Right ventricle myocardium inferior (tissue), 1 donor: ENCODE data around the gene IL17RC. TPM values are rescaled to one million over a fixed set of nuclear protein-coding genes. Genes with fewer than 3 reads are reported as not detected.
"Not testable (repeated sequence)": the region's sequence is repeated elsewhere in the genome, so short reads cannot be mapped to it uniquely, and the experiment has no call there.

Source experiments
- ATAC-seq: fragments of 200-7000 bp; cut with Tn5 transposase; one replicate; pipeline ENCODE4 v1.9.1; 2020; ENCODE audit warnings: mild to moderate bottlenecking, moderate library complexity
- DNase-seq: peaks from one replicate; pipeline ENCODE4 v3.0.0; 2021; ENCODE audit errors: missing footprints
- intact Hi-C: fragments of 100-400 bp; cut with DNase I; formaldehyde crosslinking; loops from one replicate; pipeline ENCODE4 v1.11.0; 2022
- total RNA-seq: library from RNA; stranded (reverse); fragmentation: NEBNext Ultra II Directional; extraction: Animal tissue kit (Norgen Biotek cat#: 25700); gene quantifications from one replicate; pipeline ENCODE4 v1.2.1, GENCODE V29; 2021
- donor health status: DM: no; HTN: yes; CAD: no; lungs with severe emphysema.

Gene IL17RC
- total RNA-seq, 1 donor from 2014 or later: 33.7 TPM

- no peak for ATAC-seq
- no peak for DNase-seq
- intact Hi-C loops: no loop called here
Observed at GRCh38 chr3:9935966-9936510, 19.1 kb downstream of the IL17RC start.

DNA sequence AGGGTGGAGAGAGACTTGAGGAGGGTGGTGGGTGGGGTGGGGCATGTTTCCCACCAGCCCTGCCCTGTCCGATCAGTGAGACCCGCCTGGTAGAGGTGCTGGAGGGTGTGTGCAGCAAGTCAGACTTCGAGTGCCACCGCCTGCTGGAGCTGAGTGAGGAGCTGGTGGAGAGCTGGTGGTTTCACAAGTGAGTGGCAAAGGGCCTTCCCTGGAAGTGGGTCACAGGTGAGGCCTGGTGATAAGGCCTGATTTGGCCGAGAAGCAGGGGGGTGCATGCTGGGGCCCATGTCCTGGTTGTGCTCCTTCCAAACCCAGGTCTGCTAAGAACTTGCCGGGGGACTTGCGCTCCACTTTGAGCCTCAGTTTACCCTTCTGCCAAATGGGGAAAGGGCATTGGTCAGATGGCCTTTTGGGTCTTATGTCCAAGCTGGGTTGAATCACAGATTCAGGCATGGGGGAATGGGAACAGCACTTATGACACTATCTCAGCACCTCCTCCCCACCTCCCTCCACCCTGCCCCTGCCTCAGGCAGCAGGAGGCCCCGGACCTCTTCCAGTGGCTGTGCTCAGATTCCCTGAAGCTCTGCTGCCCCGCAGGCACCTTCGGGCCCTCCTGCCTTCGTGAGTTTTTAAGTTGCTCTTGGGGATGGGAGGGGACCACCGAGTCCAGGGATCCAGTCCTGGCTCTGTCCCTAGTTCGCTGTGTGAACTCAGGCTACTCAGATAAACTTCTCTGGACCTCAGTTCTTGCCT is 20.8 kb downstream of the IL17RC start:
- DNase-seq (no peak), ATAC-seq (no peak)
- intact Hi-C loops: no loop called here

- DNase-seq: no peak
- ATAC-seq: no peak
- intact Hi-C loops: no loop called here
Observed at GRCh38 chr3:9938966-9939365, 22.1 kb downstream of the IL17RC start.

DNA sequence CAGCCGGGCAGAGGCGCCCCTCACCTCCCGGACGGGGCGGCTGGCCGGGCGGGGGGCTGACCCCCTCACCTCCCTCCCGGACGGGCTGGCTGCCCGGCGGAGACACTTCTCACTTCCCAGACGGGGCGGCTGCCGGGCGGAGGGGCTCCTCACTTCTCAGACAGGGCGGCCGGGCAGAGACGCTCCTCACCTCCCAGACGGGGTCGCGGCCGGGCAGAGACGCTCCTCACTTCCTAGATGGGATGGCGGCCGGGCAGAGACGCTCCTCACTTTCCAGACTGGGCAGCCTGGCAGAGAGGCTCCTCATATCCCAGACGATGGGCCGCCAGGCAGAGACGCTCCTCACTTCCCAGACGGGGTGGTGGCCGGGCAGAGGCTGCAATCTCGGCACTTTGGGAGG is 23.0 kb downstream of the IL17RC start:
- DNase-seq, intact Hi-C loops, ATAC-seq: not testable (repeated sequence)

DNA sequence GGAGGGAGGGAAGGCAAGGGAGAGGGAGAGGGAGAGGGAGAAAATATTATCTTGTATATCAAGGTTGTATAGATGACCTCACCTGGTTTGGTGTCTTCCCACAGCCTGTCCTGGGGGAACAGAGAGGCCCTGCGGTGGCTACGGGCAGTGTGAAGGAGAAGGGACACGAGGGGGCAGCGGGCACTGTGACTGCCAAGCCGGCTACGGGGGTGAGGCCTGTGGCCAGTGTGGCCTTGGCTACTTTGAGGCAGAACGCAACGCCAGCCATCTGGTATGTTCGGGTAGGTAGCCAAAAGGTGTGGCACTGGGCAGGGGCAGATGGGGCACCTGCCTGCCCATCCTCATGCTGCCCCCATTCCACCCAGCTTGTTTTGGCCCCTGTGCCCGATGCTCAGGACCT is 23.8 kb downstream of the IL17RC start:
- no peak for DNase-seq
- no peak for ATAC-seq
- intact Hi-C loops: no loop called here

GRCh38 chr3:9942164-9942563 is 25.3 kb downstream of the IL17RC start:
- no peak for DNase-seq
- ATAC-seq: no peak
- intact Hi-C loops: no loop called here

DNA sequence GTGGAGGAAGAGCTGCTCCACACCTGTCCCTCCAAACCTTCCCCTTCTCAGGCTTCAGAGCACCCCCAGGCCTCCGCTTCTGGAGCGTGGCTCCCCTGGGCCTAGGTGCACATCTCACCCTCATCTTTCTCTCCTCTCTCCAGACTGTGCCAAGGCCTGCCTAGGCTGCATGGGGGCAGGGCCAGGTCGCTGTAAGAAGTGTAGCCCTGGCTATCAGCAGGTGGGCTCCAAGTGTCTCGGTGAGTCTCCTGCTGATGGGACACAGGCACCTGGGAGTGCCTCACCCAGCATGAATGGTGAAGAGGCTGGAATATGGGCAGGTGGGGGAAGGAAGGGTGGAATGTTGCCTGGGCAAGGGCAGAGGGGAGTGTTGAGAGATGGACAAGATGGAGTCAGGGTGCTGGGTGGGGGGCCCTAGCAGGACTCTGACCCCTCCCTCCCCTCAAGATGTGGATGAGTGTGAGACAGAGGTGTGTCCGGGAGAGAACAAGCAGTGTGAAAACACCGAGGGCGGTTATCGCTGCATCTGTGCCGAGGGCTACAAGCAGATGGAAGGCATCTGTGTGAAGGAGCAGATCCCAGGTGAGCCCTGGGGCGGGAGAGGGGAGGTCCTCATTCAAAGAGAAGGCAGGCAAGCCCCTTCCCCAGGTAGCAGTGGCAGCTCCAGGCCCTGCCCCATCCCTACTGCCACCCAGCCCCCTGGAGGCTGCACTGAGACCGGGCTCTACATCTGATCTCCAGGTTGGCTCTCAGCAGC is 26.2 kb downstream of the IL17RC start:
- DNase-seq: no peak
- intact Hi-C loops: no loop called here
- ATAC-seq: no peak

DNA sequence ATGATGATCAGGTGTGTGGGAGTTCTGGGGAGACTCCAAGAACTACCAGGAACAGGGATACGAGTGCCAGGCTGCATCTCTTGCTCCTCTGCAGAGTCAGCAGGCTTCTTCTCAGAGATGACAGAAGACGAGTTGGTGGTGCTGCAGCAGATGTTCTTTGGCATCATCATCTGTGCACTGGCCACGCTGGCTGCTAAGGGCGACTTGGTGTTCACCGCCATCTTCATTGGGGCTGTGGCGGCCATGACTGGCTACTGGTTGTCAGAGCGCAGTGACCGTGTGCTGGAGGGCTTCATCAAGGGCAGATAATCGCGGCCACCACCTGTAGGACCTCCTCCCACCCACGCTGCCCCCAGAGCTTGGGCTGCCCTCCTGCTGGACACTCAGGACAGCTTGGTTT is 27.4 kb downstream of the IL17RC start:
- intact Hi-C loops: no loop called here
- no peak for ATAC-seq
- no peak for DNase-seq

- DNase-seq (no peak), ATAC-seq (no peak)
- intact Hi-C loops: no loop called here
Observed at GRCh38 chr3:9945358-9945757, 28.5 kb downstream of the IL17RC start.

DNA sequence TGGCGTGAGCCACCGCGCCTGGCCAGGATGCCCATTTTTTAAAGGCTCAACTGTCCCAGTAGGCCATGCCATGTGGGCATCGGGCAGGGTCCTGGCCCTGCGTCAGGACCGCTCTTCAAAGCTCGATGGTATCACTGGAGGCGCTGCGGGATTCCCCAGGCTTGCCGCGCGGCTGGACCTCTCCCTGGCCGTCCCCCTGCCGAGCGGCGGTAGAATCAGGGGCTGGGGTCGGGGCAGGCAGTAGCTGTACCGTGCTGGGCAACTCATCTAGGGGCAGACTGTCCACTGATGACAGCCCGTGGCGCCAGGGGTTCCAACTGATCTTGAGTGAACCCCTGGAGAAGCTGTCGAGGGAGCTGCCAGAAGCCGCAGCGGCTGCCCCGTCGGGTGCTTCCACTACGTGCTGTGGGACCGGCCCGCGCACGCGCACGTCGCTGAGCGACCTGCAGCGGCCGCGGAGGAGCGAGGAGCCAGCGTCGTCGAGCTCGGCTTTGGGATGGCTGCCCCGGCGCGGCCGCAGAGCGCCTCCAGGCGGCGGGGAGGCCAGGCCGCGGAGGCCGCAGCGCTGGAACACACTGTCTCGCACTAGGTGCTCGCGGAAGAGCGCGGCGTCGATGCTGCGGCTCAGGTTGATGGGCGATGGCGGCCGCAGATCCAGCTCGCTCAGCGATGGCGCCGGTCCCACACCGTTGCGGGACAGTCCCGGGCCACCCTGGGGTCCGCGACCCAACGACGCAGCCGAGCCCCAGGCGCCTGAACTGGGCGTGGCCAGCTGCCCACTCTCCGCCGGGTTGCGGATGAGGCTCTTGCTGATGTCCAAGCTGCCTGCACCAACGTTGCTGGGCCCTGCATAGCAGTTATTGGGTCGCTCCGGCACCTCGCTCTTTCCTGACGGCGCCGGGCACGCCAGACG is 29.5 kb downstream of the IL17RC start:
- ATAC-seq: peak; percentile 91
- intact Hi-C loops: no loop called here
- DNase-seq: peak; percentile 96

DNA sequence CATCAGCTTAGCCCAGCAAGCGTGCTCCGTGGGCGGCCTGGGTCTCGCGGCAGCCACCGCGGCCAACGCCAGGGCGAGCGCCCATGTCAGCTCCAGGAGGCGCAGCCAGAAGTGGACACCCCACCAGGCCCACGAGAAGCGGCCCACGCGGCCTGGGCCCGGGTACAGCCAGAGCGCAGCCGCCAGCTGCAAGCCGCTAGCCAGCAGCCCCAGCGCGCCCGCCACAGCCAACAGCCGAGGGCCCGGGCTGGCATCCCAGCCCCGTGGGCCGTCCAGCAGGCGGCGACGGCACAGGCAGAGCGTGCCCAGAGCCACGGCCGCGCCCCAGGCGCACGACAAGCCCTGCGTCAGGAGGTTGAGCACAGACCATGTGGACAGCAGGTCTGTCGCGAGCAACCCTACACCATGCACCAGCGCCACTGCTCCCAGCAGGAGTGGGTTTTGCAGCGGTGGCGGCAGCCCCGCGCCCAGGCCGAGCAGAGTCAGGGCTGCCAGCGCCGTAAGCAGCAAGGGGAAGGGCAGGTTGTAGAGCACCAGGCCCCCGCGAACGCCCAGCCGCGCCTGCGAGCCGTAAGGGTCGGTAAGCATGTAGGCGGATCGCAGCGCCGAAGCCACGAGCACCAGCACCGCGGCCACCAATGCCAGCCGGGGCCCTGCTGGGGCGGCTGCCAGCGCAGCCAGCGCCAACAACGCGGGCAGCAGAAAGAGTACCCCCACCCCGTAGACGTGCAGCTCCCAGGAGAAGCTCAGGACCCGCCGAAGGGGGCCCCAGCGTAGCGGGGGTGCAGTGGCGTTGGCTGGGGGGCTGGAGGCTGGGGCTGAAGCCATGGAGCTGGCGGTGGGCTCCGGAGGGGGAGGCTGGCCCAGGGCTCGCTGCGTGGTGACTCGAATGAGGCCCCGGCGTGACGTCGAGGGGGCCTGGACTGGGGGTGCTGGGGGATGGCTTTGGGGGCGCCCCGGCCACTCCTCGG is 30.4 kb downstream of the IL17RC start:
- intact Hi-C loops: no loop called here
- ATAC-seq: peak; percentile 87
- DNase-seq: peak; percentile 84

DNA sequence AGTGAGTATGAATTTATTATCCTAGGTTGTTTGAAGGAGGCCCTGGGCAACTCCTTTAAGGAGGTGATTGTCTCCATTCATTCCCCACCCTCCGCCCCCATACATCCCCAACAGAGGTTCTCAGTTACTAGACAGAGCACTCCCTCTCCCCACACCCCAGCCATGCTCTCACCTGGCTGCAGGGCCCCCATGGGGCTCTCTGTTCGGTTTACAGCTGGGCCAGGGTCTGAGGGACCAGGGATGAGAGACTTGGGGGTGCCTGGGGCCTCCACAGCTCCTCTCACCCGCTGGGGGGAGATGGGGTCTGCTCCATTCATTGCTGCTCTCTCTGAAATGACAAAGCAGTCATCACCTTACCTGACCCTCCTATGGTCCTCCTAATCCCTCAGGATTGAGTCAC is 31.7 kb downstream of the IL17RC start:
- DNase-seq: no peak
- intact Hi-C loops: no loop called here
- ATAC-seq: no peak

GRCh38 chr3:9949115-9949514 is 32.2 kb downstream of the IL17RC start:
- intact Hi-C loops: no loop called here
- no peak for DNase-seq
- no peak for ATAC-seq

DNA sequence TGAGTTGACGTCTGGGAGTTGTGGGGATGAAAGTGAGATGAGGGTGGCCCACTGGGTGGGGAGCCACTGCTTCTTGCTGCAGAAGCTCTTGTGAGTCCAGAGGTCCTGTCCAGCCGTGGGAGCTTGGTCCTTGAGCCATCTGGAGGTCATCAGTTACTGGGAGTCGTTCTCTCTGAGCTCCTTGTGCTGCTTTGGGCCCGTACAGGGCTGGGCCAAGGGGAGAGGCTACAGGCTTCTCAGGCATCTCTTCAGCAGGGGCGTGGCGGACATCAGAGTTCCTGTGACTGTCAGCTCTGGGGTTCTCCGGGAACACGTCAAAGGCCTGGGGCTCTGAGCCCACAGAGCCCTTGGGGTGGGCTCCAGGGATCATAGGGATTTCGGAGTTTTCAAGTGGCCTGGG is 32.7 kb downstream of the IL17RC start:
- DNase-seq: no peak
- intact Hi-C loops: no loop called here

DNA sequence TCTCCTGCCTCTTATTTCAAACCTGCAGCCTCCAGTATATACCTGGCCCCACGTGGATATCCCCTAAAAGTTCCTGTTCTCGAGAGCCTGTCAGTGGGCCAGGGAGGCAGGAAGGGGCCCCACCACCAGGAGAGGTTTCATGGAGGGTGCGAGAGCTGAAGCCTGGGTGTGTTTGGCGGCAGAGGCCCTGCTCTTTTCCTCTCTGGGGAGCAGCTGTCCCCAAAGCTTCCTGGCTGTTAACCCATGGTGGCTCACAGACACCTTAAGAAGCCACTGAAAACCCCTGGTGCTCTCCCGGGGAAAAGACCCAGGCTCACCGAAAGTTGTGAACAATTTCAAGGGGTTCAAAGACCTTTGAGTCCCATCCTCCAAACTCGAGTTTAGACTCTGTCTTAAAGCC is 34.2 kb downstream of the IL17RC start:
- ATAC-seq (no peak), DNase-seq (no peak)
- intact Hi-C loops: no loop called here

More for the DNA sequence above, 32.7 kb downstream of the IL17RC start:
- no peak for ATAC-seq

- intact Hi-C loops: no loop called here
- no peak for ATAC-seq
- no peak for DNase-seq
Observed at GRCh38 chr3:9951598-9951961, 34.7 kb downstream of the IL17RC start.

DNA sequence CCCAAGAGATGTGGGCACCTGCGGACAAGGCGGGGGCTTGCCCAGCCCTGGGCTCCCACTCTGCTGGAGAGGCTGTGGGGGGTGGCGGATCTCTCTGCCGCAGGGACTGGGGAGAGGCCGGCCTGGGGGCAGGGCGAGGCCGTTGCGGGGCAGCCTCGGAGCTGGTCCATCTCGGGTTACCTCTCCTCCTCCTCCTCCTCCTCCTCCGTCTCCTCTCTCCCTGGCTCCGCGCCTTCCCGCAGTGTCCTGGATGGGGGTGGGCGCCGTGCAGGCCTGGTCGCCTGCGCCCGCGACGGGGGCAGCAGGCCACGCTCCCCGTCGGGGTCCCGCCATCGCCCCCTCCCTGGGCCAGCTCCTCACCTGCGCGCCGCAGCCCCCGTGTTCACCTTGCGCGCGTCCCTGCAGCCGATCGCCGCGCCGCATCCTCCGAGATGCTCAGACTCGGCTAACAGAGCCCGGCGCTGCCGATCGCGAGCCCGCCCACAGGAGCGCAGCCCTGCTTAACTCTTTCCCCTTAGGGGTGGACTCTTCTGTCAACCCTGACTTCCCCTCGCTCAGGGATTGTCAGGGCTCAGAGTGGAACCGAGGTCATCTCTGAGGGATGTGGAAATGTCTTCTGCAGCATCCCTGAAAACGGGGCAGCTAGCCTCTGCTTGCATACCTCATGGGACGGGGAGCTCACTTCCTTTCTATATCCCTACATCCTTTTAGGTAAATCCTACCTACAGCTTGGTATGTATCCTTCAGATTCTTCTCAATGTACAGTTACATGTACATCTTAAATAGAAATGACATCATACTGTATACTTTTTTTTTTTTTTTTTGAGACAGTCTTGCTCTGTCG is 35.3 kb downstream of the IL17RC start, which contains the start of gene PRRT3:
Gene PRRT3, minus strand, starts transcription at position 447 of the 844 bp plus-strand sequence. CDS start 2,293 bp downstream, outside the sequence.
- DNase-seq (no peak), ATAC-seq (no peak)
- intact Hi-C loops: no loop called here
